ENCODE data around the gene CHAC1.
"Not testable (repeated sequence)": the region's sequence is repeated elsewhere in the genome, so short reads cannot be mapped to it uniquely, and the experiment has no call there.

Gene CHAC1

DNA sequence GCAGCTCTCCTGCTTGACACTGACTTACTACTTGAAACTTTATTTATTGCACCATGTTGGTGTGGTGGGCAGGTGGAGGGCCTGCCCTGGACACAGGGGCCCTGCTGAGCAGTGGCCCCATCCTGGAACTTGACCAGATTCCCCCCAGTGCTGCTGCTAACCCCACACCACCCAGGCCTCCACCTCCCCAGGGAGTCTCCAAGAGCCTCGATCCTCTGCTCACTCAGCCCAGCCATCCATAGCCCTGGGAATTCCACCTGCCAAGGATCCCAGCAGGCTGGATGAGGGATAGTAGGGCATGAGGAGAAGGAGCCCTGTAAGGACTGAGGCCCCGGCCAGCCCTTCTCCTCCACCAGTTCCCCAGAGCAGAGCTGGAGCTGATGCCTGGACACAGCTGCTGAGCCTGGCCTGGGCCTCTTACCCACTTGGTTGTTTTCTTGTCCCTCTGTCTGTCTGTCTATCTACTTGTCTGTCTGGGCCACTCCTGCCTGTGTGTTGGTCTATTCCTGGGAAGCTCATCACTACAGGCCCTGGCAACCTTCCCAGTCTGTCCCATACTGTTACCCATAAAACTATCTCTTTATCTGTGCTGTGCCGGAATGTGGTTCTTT is 2.8 kb downstream of the CHAC1 start:
- H3K4me1 Mint-ChIP-seq (ENCODE audit: low read depth): peaks cover 25% of the 10 kb centered on the region
- H3K4me3 Mint-ChIP-seq: peak overlapping the region; percentile 63
- no peak overlapping the region for H3K27ac Mint-ChIP-seq
- peaks cover 9% of the 10 kb centered on the region for H3K36me3 Mint-ChIP-seq
- H3K27me3 Mint-ChIP-seq: no peaks in the 10 kb centered on the region
- H3K9me3 Mint-ChIP-seq (ENCODE audit: low read depth): no peaks in the 10 kb centered on the region

DNA sequence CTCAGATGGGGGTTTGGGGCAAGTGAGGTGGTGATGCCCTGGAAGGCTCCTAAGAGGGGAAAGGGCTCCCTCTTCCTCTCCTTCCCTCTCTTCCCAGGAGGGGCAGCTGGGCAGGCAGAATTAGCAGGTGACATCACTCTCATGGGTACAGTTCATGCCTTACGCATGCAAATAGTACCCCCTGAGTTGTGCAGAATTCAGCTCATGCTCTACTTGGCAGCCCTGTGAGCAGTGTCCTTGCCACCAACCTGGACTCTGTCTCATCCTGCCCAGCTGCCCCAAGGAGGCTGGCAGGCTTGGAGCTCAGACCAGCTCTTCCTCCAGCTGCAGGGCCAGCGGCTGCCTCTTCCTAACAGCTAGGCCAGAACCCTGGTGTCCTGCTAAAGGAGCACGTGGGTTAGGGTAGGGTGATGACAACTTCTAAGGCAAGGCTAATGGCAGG is 3.3 kb downstream of the CHAC1 start:
- peak overlapping the region; percentile 63 for H3K4me3 Mint-ChIP-seq

DNA sequence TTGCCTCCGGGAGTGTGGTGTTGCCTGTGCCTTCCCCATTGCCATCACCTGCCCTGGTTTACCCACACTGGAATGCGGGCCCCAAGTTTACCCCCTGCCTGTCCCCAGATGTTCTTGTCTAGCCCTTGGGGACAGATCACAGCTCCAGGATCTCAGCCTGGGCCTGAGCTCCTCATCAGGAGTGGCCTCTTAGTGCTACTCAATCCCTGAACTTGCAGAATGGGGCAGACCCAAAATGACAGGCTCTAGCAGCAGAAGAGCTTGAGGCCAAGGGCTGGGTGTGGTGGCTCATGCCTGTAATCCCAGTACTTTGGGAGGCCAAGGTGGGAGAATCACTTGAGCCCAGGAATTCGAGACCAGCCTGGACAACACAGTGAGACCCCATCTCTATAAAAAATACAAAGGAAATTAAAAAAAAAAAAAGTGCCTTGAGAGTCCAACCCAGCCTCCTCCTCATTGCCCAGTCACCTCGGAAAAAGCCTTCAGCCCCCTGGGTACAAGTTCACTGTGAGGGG is 3.8 kb downstream of the CHAC1 start:
- H3K27me3 Mint-ChIP-seq: no peaks in the 10 kb centered on the region
- no peak overlapping the region for H3K4me3 Mint-ChIP-seq
- H3K27ac Mint-ChIP-seq: no peak overlapping the region
- H3K4me1 Mint-ChIP-seq (ENCODE audit: low read depth): peaks cover 24% of the 10 kb centered on the region
- no peaks in the 10 kb centered on the region for H3K9me3 Mint-ChIP-seq (ENCODE audit: low read depth)
- peaks cover 9% of the 10 kb centered on the region for H3K36me3 Mint-ChIP-seq

More for the DNA sequence above, 3.3 kb downstream of the CHAC1 start:
- Mint-ChIP-seq H3K27me3 (no peaks in the 10 kb centered on the region), H3K9me3 (ENCODE audit: low read depth) (no peaks in the 10 kb centered on the region), H3K4me1 (ENCODE audit: low read depth) (peaks cover 25% of the 10 kb centered on the region), H3K36me3 (peaks cover 9% of the 10 kb centered on the region), H3K27ac (no peak overlapping the region)

DNA sequence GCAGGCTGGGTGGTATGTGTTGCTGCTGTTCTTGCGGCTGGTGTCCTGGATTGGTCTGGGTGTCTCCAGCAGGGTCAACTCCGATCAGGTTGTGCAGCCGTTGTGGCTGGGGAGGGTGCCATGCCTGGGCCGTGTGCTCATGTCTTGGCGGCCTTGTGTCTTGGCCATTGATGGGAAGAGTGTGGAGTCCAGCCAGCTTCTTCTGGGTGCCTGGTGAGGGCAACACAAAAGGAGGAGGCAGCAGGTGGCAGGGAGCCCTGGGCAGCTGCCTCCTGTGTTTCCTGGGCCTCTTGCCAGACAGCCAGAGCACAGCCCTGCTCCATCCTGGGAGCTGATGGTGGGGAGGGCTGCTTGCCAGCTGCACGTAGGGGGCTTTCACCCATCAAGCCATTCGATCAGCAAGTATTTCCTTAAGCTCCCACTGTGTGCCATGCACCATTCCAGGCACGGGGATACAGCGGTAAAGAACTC is 4.3 kb downstream of the CHAC1 start:
- H3K4me3 Mint-ChIP-seq: no peak overlapping the region
- no peaks in the 10 kb centered on the region for H3K27me3 Mint-ChIP-seq
- no peaks in the 10 kb centered on the region for H3K9me3 Mint-ChIP-seq (ENCODE audit: low read depth)
- H3K4me1 Mint-ChIP-seq (ENCODE audit: low read depth): peaks cover 23% of the 10 kb centered on the region
- peaks cover 9% of the 10 kb centered on the region for H3K36me3 Mint-ChIP-seq
- no peak overlapping the region for H3K27ac Mint-ChIP-seq

DNA sequence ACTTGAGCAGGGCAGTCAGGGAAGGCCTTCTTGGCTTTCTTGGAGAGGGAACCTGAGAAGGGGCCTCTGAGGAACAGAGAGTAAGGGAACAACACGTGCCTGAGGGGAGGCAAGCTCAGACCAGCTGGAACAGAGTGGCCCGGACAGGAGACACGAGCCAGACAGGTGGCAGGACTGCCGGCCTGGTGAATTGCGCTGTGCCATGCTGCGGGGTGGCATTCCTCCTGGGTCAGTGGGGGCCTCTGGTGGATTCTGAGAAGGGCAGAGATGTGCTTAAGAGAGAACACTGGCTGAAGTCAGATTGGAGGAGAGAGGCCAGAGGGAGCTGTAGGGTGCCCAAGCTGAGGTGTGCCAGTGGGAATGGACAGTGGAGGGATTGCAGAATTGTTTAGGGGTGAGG is 4.9 kb downstream of the CHAC1 start:
- peaks cover 9% of the 10 kb centered on the region for H3K36me3 Mint-ChIP-seq
- no peak overlapping the region for H3K27ac Mint-ChIP-seq
- no peaks in the 10 kb centered on the region for H3K9me3 Mint-ChIP-seq (ENCODE audit: low read depth)
- no peak overlapping the region for H3K4me3 Mint-ChIP-seq
- no peaks in the 10 kb centered on the region for H3K27me3 Mint-ChIP-seq
- peaks cover 20% of the 10 kb centered on the region for H3K4me1 Mint-ChIP-seq (ENCODE audit: low read depth)

DNA sequence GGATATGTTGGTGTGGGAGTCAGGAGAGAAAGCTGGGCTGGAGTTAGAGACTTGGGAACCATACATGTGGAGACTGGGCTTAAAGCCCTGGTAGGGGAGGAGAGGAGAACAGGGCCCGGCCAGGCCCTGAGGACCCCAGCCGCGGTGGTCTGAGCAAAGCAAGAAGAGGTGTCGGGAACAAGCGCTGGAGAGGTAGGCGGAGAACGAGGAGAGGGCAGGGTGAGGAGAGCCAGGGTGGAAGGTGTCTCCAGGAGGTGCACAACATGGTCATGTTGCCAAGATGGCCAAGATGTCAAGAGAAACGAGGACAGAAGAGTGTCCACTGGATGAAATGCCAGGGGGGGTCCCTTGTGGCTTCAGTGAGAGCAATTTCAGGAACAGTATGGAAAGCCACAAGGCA is 5.5 kb downstream of the CHAC1 start:
- peaks cover 18% of the 10 kb centered on the region for H3K4me1 Mint-ChIP-seq (ENCODE audit: low read depth)

DNA sequence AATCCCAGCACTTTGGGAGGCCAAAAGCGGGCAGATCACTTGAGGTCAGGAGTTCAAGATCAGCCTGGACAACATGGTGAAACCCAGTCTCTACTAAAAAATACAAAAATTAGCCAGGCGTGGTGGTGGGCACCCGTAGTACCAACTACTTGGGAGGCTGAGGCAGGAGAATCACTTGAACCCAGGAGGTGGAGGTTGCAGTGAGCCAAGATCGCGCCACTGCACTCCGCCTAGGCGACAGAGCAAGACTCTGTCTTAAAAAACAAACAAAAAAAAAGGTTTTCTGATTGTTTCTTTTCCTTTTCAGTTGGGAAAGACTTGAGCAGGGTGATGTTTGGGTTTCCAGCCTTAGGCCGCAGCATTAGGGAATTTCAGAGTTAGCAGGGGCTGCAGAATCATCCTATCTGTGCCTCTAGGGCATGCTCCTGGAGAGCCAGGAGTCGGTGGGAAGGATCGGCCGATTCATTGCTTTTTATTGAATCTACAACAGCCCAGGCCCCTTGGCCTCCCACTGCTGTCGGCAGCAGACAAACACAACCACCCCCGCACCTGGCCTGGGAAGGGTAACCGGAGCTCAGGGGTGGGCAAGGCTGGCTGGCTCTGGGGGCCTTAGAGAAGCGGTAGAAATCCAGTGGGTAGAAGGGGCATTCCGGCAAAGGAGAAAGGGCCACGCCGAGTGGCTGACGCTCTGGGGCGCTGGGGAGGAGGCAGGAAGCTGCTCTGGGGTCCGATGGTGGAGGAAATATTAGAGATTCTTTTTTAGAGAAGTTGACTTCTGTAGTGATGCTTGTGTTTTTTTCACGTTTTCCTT is 6.3 kb downstream of the CHAC1 start:
- Mint-ChIP-seq H3K9me3 (ENCODE audit: low read depth) (no peaks in the 10 kb centered on the region), H3K4me1 (ENCODE audit: low read depth) (peaks cover 10% of the 10 kb centered on the region), H3K27me3 (no peaks in the 10 kb centered on the region), H3K4me3 (no peak overlapping the region), H3K27ac (no peak overlapping the region), H3K36me3 (peaks cover 5% of the 10 kb centered on the region)

More for the DNA sequence above, 5.5 kb downstream of the CHAC1 start:
- Mint-ChIP-seq H3K9me3 (ENCODE audit: low read depth) (no peaks in the 10 kb centered on the region), H3K27ac (peak overlapping the region; percentile 46), H3K36me3 (peaks cover 9% of the 10 kb centered on the region), H3K4me3 (no peak overlapping the region), H3K27me3 (no peaks in the 10 kb centered on the region)

DNA sequence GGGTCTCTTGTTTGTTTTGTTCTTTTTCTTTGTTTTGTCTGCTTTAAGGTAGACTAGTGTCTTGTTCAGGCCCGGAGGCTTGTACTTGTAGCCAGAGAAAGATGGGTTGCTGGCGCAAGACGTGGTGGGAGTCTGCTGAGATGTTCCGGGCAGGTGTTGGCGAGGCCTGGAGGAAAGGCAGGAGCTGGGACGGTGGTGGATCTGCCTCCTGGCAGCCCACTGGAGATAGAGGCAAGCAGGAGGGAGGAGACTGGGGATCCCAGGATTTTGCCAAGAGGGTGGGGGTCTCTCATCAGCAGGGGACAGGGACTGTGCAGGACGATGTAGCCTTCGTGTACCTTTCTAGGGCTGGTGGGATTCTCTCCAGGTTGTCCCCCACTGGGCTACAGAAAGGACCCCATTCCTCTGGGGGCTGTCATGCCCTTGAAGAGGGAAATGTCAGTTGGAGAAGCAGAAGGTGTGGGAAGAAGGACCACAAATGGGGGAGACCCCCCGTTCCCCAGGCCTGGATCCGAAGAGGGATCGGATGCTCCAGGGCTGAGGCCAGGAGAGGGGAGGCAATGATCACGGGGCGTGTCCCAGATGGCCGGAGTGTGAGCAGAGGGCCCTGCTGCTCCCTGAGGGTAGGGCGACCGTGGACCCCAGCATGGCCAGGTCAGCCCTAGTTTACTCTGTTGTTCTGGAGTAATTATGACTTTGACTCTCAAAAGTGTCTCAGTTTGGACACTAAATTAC is 7.0 kb downstream of the CHAC1 start:
- no peak overlapping the region for H3K27ac Mint-ChIP-seq
- peaks cover 5% of the 10 kb centered on the region for H3K4me1 Mint-ChIP-seq (ENCODE audit: low read depth)
- no peaks in the 10 kb centered on the region for H3K27me3 Mint-ChIP-seq
- no peaks in the 10 kb centered on the region for H3K9me3 Mint-ChIP-seq (ENCODE audit: low read depth)
- peaks cover 5% of the 10 kb centered on the region for H3K36me3 Mint-ChIP-seq
- no peak overlapping the region for H3K4me3 Mint-ChIP-seq

DNA sequence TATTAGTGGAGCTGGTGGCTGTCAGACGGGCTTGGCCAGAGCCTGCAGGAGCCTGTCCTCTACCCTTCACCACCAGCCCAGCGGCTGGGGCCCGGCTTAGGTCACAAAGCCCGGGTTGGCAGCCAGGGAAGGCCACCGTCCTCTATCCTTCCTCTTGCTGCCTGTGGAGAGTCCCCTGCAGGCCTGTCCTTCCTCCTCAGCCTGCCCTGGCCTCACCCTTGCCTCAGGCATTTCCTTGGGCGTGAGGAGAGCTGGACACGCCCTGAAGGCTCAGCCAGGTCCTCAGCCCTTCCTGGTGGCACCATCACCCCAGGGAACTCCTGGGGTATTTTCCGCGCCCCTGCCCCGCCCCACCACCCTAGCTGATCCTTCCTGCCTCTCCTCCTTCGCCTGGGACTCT is 7.7 kb downstream of the CHAC1 start:
- Mint-ChIP-seq H3K4me3 (no peak overlapping the region), H3K9me3 (ENCODE audit: low read depth) (no peaks in the 10 kb centered on the region), H3K4me1 (ENCODE audit: low read depth) (peaks cover 4% of the 10 kb centered on the region), H3K27ac (no peak overlapping the region), H3K36me3 (peaks cover 3% of the 10 kb centered on the region), H3K27me3 (no peaks in the 10 kb centered on the region)

DNA sequence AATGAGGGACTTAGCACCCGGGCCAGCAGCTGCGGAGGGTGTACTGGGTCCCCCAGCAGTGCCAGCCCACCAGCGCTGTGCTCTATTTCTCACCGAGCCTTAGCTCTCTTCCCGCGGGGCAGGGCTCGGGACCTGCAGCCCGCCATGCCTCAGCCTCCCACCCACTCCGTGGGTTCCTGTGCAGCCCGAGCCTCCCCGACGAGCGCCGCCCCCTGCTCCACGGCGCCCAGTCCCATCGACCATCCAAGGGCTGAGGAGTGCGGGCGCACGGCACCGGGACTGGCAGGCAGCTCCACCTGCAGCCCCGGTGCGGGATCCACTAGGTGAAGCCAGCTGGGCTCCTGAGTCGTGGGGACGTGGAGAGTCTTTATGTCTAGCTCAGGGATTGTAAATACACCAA is 8.5 kb downstream of the CHAC1 start:
- H3K4me1 Mint-ChIP-seq (ENCODE audit: low read depth); H3K36me3 Mint-ChIP-seq; H3K27ac Mint-ChIP-seq; H3K4me3 Mint-ChIP-seq; H3K9me3 Mint-ChIP-seq (ENCODE audit: low read depth); H3K27me3 Mint-ChIP-seq: not testable (repeated sequence)

DNA sequence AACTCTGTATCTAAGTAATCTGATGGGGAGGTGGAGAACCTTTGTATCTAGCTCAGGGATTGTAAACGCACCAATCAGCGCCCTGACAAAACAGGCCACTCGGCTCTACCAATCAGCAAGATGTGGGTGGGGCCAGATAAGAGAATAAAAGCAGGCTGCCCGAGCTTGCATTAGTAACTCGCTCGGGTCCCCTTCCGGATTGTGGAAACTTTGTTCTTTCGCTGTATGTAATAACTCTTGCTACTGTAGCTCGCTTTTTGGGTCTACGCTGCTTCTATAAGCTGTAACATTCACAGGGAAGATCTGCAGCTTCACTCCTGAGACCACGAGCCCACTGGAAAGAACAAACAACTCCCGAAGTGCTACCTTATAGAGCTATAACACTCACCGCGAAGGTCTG is 9.0 kb downstream of the CHAC1 start:
- H3K27ac Mint-ChIP-seq; H3K36me3 Mint-ChIP-seq; H3K9me3 Mint-ChIP-seq (ENCODE audit: low read depth); H3K4me3 Mint-ChIP-seq; H3K27me3 Mint-ChIP-seq; H3K4me1 Mint-ChIP-seq (ENCODE audit: low read depth): not testable (repeated sequence)

DNA sequence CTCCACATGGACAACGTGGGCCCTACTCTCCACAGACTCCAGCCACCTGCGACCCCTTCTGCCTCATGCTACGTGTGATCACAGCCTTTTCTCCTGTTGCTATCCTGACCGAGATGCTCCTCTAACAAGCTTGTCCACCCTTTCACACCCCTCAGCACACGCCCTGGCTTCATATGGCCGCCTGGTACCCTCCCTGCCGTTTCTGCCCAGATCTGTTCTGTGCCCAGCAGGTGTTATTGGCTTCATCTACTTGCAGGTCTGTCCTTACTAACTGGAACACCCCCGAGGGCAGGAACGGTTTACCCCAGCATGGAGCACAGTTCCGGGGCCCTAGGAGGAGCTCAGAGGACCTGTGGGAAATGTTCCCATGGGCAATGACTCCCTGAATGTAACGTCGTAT is 9.9 kb downstream of the CHAC1 start:
- Mint-ChIP-seq H3K9me3 (ENCODE audit: low read depth) (no peaks in the 10 kb centered on the region), H3K27me3 (no peaks in the 10 kb centered on the region), H3K36me3 (no peaks in the 10 kb centered on the region), H3K4me1 (ENCODE audit: low read depth) (no peaks in the 10 kb centered on the region), H3K4me3 (no peak overlapping the region), H3K27ac (no peak overlapping the region)

DNA sequence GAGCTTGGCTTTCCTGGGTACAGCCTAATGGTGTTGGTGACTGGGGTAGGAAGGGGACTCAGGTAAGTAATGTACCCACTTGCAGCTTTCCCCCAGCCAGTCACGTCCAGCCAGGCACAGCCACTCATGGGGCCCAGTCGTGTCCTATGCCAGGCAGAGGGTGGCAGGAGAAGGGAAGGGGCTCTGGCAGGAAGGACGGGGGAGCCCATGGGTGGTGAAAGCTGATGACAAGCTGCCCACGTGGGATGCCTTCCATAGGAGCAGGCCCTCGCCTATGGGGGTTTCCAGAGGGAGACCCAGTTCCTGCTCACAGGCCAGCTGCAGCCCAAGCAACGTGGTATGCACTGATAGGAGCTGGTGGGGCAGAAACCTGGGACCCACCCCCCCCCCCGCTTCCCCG is 10.7 kb downstream of the CHAC1 start:
- H3K36me3 Mint-ChIP-seq: no peaks in the 10 kb centered on the region
- H3K27ac Mint-ChIP-seq: no peak overlapping the region
- H3K27me3 Mint-ChIP-seq: no peaks in the 10 kb centered on the region
- no peak overlapping the region for H3K4me3 Mint-ChIP-seq
- no peaks in the 10 kb centered on the region for H3K4me1 Mint-ChIP-seq (ENCODE audit: low read depth)
- H3K9me3 Mint-ChIP-seq (ENCODE audit: low read depth): no peaks in the 10 kb centered on the region

DNA sequence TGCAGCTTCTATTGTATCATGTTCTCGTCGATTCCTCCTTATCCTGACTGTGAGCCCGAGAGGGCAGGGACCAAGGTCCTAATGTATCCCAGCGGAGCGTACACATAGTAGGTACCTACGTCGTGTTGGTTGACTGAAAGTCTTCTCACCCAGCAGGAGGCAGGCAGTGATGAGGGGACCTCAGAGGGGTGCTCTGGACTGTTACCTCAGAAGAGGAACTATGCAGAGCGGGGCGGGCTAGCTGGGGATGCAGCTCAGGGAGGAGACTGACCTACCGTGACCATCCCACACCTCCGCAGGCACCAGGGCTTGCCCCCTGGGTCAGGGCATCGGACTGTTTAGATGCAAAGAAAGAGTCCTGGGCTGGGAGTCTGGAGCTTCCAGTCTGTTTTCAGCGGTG is 11.4 kb downstream of the CHAC1 start:
- H3K27me3 Mint-ChIP-seq: no peaks in the 10 kb centered on the region
- no peaks in the 10 kb centered on the region for H3K4me1 Mint-ChIP-seq (ENCODE audit: low read depth)
- H3K27ac Mint-ChIP-seq: no peak overlapping the region
- H3K4me3 Mint-ChIP-seq: no peak overlapping the region
- H3K9me3 Mint-ChIP-seq (ENCODE audit: low read depth): no peaks in the 10 kb centered on the region
- no peaks in the 10 kb centered on the region for H3K36me3 Mint-ChIP-seq

Data from activated naive CD8-positive, alpha-beta T cell (primary cell).